SK-N-SH treated with all-trans-retinoic acid at 6 μM for 48 hours (cell line): ENCODE data around the gene CLBA1.
"Not testable (repeated sequence)": the region's sequence is repeated elsewhere in the genome, so short reads cannot be mapped to it uniquely, and the experiment has no call there.

ENCODE experiments used
- TCF4 ChIP-seq: fragments of 250-450 bp; sonication (Bioruptor Pico); IDR thresholded peaks from 2 replicates; pipeline ENCODE4 v1.8.0; 2021; ENCODE audit warnings: mild to moderate bottlenecking, moderate library complexity, borderline replicate concordance
- ZFP3 ChIP-seq: fragments of 250-450 bp; sonication (Bioruptor Pico); IDR thresholded peaks from 2 replicates; pipeline ENCODE4 v1.5.0; 2020; ENCODE audit warnings: mild to moderate bottlenecking, moderate library complexity

DNA sequence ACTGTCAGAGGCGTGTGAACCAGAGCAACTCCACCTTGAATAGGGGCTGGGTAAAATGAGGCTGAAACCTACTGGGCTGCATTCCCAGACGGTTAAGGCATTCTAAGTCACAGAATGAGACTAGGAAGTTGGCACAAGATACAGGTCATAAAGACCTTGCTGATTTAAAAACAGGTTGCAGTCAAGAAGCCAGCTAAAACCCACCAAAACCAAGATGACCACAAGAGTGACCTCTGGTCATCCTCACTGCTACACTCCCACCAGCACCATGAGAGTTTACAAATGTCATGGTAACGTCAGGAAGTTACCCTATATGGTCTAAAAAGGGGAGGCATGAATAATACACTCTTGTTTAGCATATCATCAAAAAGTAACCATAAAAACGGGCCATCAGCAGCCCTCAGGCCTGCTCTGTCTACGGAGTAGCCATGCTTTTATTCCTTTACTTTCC lies 46.9 kb downstream of the CLBA1 start:
- TF ChIP-seq TCF4, ZFP3 (CRISPR knock-in tag): not testable (repeated sequence)
